AG10803 (cell line): ENCODE measurements around the gene MYOG.

Source experiments
- DNase-seq: peaks from one replicate; pipeline ENCODE4 v3.0.0; 2010; ENCODE audit warnings: low read depth
- H3K4me3 ChIP-seq: 2 replicates; pipeline ENCODE4 v1.5.1; 2011; ENCODE audit warnings: mild to moderate bottlenecking, low read length, control low read depth
- TF ChIP-seq, protein P1 (sequence below): conservative IDR thresholded peaks from 2 replicates; pipeline ENCODE4 v1.5.1; 2011; ENCODE audit warnings: mild to moderate bottlenecking, low read length, control low read depth, inconsistent platforms

MYOG gene

DNA sequence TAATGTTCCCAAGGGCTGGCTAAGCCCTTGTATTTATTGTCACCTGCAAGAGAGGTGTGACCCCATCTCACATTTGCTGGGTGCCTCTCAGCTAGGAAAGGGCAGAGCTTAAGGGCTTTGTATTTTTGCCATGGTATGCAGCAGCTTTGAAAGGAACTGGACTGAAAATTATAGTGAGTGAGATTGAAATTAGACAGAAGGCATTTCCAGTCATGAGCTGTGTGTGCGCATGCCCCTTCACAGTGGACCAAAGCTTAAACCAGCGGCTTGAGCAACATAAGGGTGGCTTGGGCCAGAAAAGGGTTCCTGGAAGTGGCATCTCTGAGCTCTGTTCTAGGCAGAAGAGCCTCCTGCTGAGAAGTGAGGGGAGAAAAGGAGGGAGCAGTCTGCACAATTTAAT lies 19.8 kb downstream of the MYOG start:
- DNase-seq, result no peak
- TF ChIP-seq, protein P1, sequence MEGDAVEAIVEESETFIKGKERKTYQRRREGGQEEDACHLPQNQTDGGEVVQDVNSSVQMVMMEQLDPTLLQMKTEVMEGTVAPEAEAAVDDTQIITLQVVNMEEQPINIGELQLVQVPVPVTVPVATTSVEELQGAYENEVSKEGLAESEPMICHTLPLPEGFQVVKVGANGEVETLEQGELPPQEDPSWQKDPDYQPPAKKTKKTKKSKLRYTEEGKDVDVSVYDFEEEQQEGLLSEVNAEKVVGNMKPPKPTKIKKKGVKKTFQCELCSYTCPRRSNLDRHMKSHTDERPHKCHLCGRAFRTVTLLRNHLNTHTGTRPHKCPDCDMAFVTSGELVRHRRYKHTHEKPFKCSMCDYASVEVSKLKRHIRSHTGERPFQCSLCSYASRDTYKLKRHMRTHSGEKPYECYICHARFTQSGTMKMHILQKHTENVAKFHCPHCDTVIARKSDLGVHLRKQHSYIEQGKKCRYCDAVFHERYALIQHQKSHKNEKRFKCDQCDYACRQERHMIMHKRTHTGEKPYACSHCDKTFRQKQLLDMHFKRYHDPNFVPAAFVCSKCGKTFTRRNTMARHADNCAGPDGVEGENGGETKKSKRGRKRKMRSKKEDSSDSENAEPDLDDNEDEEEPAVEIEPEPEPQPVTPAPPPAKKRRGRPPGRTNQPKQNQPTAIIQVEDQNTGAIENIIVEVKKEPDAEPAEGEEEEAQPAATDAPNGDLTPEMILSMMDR, result no peak
- H3K4me3 ChIP-seq, result no peak overlapping the region

GRCh38 chr1:203065191-203065590 lies 20.6 kb downstream of the MYOG start:
- no peak for DNase-seq
- TF ChIP-seq, protein P1, result no peak

DNA sequence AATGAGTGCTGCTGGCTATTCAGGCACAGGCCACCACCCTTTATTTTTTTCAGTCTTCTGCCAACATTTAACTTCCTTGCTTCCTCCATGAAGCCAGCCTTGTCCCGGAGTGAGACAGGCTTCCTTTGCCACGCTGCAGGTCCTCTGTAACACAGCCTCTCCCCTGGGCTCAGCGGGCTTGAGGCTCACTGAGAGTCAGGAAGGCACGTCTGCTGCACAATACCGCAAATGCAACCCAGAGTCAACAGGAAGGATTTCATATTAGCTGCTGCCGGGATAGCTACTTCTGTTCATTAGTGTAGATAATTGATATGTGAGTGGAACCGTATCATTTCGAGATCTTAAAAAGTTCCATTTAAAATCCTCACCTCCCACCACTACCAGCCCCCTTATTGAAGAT lies 22.5 kb downstream of the MYOG start:
- H3K4me3 ChIP-seq, result no peak overlapping the region
- no peak for DNase-seq
- TF ChIP-seq, protein P1, result no peak

More at GRCh38 chr1:203065191-203065590, 20.6 kb downstream of the MYOG start:
- no peak overlapping the region for H3K4me3 ChIP-seq

GRCh38 chr1:203060115-203060514 lies 25.7 kb downstream of the MYOG start:
- DNase-seq, result no peak
- H3K4me3 ChIP-seq, result no peak overlapping the region
- TF ChIP-seq, protein P1, result no peak

GRCh38 chr1:203059485-203059884 lies 26.3 kb downstream of the MYOG start:
- DNase-seq, result no peak
- TF ChIP-seq, protein P1, result no peak
- H3K4me3 ChIP-seq, result no peak overlapping the region

DNA sequence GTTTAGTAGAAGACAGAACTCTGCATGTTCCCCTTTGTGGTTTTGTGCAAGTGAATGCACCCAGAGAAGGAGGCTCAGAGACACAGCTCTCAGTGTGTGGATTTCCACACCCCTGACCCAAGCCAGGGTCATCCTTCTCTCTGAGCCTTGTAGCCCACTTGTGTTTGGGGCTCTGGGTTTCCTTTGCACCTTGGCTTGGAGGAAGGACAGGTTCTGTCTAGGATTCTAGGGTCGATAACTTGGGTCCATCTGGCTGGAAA lies 27.2 kb downstream of the MYOG start:
- DNase-seq, result no peak
- TF ChIP-seq, protein P1, result no peak
- H3K4me3 ChIP-seq, result no peak overlapping the region

DNA sequence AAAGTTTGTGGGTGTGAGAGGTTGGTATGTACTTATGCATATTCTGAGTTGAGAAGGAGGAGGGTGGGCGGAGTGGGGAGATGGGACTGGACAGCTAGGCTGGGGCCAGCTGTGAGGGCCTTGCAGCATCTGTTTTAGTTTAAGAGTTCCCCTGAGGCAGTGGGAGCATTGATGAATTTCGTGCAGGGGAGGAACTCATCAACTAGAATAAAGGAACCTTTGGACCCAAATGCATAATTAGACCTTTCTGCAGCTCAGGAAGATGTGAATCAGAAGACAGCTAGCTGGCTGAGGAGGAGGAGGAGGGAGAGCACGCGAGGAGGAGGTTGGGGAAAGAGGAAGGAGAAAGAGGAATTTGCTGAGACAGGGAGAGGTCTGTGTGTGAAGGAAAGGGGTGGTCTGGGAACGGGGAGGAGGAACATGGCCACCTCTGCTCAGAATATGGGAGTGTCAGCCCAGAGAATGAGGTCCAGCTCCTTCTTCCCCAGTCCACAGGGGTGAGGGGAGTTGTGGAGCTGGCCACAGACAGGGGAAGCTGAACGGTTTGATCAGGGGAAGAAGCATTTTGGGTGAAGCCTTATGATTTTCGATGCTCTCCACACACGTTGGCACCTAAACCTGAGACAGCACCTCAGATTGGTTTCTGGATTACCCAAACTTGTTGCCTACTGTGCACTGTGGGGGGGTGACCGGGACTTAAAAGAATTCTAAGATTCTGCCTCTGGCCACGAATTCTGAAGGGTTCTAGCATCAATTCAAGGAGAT lies 27.7 kb downstream of the MYOG start:
- TF ChIP-seq, protein P1, result no peak
- H3K4me3 ChIP-seq, result no peak overlapping the region
- DNase-seq, result peak; percentile 84
